ENCODE results near the gene TOM1L2. TPM values are rescaled to one million over a fixed set of nuclear protein-coding genes. Genes with fewer than 3 reads are reported as not detected.

TOM1L2 gene
- total RNA-seq: 16.7 TPM

GRCh38 chr17:17972126-17972951 is at the start of gene TOM1L2, which contains the start of gene DRC3:
TSS of gene TOM1L2 (minus strand) at chr17:17972400. CDS start at chr17:17972313, 87 bp downstream.
TSS of gene DRC3 (plus strand) at chr17:17972862. CDS start at chr17:17977599, 4,737 bp downstream.
- FAIRE-seq (peak; percentile 100), DNase-seq (ENCODE audit: low spot score in 2 of 2) (peak; percentile 95 to 98)

DNA sequence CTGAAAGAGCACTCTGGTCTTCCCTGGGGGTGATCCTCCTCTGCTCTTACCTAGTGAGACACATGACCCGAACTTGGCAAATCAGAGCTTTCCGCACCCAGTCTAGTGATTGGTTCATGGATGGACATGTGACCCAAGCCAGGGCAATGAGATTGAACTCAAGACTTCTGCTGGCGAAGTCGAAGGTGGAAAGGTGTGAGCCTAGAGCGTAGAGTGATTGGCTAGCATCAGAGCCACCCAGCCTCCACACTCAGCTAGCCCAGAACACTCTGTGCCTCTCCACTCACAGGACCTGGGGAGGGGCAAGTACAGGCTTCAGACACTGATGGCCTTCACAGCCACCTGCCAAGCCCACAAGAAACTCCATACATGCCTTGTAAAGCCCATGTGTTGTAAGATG is 49.2 kb upstream of the TOM1L2 start:
- FAIRE-seq: no peak
- DNase-seq (ENCODE audit: low spot score in 2 of 2): no peak

DNA sequence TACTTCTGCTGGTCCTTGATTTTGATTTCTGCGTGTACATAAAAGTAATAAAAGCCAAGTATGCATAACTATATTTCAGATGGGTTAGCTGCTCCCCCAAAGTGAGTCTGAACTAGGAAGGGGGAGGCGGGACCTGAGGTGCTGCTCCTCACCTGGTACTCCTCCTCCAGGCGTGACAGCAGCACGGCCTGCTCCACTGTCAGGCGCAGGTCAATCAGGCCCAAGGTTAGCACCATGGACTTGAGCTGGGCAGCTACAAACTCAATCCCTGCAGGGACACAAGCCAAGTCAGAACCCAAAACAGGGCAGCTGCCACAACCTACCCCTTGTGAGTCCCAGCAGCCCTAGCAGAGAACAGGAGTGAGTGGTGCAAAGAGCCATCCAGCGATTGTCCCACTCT is 48.8 kb upstream of the TOM1L2 start:
- FAIRE-seq (no peak), DNase-seq (ENCODE audit: low spot score in 2 of 2) (no peak)

DNA sequence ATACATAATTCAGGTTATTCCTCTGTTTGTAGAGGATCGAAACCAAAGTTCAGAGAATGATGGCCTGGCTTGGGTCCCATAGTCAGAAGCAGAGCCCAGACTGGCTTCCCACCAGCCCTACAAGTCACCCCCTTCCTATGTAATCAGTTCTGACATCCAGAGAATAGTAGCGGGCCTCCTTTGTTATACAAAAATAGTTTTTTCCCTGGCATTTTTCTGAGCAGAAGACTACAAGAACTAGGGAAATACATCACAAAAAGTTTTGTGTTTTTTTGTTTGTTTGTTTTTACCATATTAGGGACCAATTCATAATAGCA is 47.6 kb upstream of the TOM1L2 start:
- DNase-seq (ENCODE audit: low spot score in 2 of 2) (no peak), FAIRE-seq (no peak)

GRCh38 chr17:18018411-18018921 is 46.3 kb upstream of the TOM1L2 start:
- no peak for FAIRE-seq

DNA sequence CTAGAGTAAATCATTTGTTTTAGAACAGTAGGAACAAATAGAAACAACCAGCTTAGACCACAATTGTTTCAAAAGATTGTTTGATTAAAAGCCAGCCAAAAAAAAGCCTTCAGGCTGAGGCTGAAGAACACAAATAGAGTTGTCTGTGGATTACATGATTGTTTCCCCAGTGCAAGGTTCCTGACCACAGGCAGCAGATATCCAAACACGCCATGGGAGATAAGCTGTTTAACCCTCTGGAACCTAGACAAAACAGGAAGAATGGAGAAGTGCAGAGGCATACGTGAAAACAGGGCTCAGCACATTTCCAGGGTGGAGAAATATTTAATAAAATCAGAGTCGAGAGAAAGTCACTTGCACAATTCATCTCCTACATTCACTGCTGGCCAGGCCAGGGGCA is 45.8 kb upstream of the TOM1L2 start:
- no peak for FAIRE-seq

More at GRCh38 chr17:18018411-18018921, 46.3 kb upstream of the TOM1L2 start:
- no peak for DNase-seq (ENCODE audit: low spot score in 2 of 2)

GRCh38 chr17:18016426-18016825 is 44.2 kb upstream of the TOM1L2 start:
- FAIRE-seq (no peak), DNase-seq (ENCODE audit: low spot score in 2 of 2) (no peak)

More for the DNA sequence above, 45.8 kb upstream of the TOM1L2 start:
- no peak for DNase-seq (ENCODE audit: low spot score in 2 of 2)

- no peak for FAIRE-seq
- DNase-seq (ENCODE audit: low spot score in 2 of 2): no peak
These were observed 43.4 kb upstream of the TOM1L2 start for GRCh38 chr17:18015593-18015992.

DNA sequence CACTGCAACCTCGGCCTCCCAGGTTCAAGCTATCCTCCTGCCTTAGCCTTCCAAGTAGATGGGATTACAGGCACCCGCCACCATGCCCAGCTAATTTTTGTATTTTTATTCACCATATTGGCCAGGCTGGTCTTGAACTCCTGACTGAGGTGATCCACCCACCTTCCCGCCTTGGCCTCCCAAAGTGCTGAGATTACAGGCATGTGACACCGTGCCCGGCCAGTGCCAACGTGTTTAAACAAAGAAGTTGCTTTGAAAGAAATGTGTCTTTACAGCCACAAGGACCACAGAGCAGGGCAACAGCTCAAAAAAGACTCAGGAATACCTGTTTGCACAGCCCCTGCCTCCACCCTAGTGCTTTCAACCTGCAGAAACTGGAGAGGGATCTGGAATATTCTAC is 41.8 kb upstream of the TOM1L2 start:
- FAIRE-seq (no peak), DNase-seq (ENCODE audit: low spot score in 2 of 2) (no peak)

DNA sequence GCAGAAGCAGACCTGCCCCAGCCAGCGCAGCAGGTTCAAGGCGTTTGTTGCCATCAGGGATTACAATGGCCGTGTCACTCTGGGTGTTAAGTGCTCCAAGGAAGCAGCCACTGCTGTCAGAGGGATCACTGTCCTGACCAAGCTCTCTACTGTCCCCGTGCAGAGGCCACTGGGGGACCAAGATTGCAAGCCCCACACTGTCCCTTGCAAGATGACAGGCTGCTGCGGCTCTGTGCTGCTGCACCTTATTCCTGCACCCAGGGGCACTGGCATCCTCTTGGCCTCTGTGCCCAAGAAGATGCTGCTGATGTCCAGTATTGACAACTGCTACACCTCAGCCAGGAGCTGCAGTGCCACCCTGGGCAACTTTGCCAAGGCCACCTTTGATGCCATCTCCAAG is 39.1 kb upstream of the TOM1L2 start:
- no peak for FAIRE-seq
- DNase-seq (ENCODE audit: low spot score in 2 of 2): no peak

GRCh38 chr17:18009609-18010420 is 37.6 kb upstream of the TOM1L2 start:
- FAIRE-seq: no peak
- DNase-seq (ENCODE audit: low spot score in 2 of 2): no peak

DNA sequence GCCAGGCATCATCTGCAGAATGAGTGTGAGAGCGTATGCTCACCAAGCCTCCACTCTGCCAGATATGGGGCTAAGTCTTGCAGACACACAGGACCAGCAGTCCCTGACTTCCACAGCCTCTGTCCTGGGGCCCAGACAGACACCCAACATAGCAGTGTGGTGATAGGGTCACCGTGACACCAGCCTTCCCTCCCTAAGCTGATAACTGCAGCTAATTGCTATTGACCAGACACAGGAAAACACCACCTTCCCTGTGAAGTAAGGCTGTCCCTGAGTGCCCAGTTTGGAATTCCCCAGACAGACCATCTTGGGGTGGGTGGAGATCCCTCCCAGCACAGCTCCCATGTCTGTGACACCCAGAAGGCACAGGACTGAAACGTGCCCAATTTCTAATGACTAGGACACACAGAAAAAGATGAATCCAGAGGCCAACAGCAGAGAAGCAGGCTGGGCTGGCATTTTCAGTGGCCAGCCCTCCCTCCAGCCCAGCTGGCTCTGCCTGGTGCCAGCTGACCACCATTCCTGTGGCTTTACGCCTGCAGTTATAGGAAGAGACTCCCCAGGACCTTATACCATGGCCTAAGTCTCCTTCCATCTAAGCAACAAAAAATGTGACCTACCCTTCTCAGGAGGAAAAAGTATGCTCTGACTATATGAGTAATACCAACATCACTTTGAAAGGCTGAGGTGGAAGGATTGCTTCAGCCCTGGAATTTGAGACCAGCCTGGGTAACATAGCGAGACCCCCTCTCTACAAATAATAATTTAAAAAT is 36.5 kb upstream of the TOM1L2 start:
- FAIRE-seq (no peak), DNase-seq (ENCODE audit: low spot score in 2 of 2) (no peak)

DNA sequence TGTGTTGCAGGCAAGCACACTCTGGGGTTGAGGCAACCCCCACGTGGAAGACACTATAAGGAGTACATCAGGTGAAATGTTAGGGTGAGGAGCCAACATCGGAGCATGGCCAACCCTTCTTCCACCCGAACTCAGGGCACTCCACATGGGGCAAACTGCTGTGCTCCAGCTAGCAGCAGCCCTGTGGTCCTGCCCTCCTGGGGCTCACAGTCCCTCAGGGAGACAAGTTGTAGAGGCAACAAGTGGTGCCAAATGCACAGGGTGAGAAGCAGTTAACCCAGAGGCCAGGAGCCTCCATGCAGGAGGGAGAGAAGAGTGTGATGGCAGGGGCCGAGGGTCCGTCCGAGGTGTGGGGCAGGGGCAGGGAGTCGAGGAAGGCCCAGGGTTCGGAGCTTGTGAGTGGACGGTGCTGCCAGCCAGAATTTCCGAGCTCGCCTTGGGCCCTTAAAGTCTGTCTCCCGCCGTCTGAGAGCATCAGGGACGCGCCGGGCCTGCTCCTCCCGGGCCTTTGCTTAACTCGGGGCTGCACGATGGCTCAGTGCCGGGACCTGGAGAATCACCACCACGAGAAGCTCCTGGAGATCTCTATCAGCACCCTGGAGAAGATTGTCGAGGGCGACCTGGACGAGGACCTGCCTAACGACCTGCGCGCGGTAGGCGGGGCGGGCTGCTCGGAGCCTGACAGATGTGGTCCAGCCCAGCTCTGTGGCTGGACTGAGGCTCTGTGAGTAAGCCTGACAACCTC is 34.5 kb upstream of the TOM1L2 start:
- no peak for FAIRE-seq
- no peak for DNase-seq (ENCODE audit: low spot score in 2 of 2)

DNA sequence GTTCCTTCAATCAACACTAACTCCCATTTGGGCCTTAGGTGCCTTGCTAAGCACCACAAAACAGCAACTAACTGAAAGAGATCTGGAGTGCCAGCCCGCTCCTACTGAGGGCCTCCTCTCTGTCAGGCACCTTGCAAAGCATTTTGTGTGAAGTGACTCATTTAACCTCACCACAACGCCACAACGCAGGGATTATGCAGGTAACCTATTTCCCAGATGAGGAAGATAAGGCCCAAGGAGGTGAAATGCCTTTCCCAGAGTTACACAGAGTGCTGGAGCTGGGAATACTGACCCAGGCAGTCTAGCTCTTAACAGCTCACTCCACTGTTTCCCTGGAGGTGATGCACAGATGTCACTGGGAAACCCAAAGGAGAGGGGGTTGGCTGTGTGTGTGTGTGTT is 33.3 kb upstream of the TOM1L2 start:
- DNase-seq (ENCODE audit: low spot score in 2 of 2) (no peak), FAIRE-seq (no peak)

- FAIRE-seq (no peak), DNase-seq (ENCODE audit: low spot score in 2 of 2) (no peak)
These were observed 32.7 kb upstream of the TOM1L2 start for GRCh38 chr17:18004884-18005305.

DNA sequence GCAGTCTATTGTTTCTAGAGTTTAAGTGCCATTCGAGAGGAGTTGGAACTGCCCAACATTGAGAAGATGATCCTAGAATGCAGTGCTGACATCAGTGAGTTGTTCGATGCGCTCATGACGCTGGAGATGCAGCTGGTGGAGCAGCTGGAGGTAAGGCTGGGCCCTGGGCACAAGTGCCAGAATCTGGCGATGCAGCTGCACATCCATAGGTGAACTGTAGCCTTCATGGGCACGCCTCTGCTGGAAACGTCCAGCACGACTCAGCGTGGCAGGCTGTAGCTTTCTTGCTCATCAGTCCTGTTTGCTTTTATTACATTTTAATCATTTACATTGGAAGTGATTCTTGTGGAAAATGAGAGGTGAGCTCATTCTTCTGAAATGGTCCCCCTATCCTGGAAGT is 32.1 kb upstream of the TOM1L2 start:
- FAIRE-seq: no peak
- DNase-seq (ENCODE audit: low spot score in 2 of 2): no peak

GRCh38 chr17:18002171-18002570 is 30.0 kb upstream of the TOM1L2 start:
- FAIRE-seq: no peak
- DNase-seq (ENCODE audit: low spot score in 2 of 2): no peak

DNA sequence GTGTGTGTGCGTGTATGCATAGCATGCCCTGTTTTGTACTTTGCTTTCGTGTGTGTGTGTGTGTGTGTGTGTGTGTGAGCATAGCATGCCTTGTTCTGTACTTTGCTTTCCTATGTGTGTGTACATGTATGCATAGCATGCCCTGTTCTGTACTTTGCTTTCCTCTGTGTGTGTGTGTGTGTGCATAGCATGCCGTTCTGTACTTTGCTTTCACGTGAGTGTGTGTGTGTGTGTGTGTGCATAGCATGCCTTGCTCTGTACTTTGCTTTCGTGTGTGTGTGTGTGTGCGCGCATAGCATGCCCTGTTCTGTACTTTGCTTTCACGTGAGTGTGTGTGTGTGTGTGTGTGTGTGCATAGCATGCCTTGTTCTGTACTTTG is 27.8 kb upstream of the TOM1L2 start:
- no peak for FAIRE-seq

GRCh38 chr17:17999364-18000029 is 27.3 kb upstream of the TOM1L2 start:
- DNase-seq (ENCODE audit: low spot score in 2 of 2): no peak
- no peak for FAIRE-seq

More for the DNA sequence above, 27.8 kb upstream of the TOM1L2 start:
- no peak for DNase-seq (ENCODE audit: low spot score in 2 of 2)
